HepG2 (cell line): ENCODE data around the gene U2AF2. TPM values are rescaled to one million over a fixed set of nuclear protein-coding genes. Genes with fewer than 3 reads are reported as not detected.

Source experiments
- ATF3 ChIP-seq: sonication (generic); formaldehyde crosslinking; IDR thresholded peaks from 2 replicates; pipeline ENCODE4 v1.4.0; 2020; ENCODE audit warnings: missing genetic modification reagents
- CEBPZ ChIP-seq: IDR thresholded peaks from 2 replicates; pipeline ENCODE4 v1.6.1; 2012; ENCODE audit warnings: low read length, improper control_type of control experiment
- CREB1 ChIP-seq, 2 experiments: fragments of 450-650 bp in 1 of 2; IDR thresholded peaks; 2 replicates each; pipeline ENCODE4 v1.6.1; 2016 to 2017; ENCODE audit warnings: control low read depth in 1 of 2, mild to moderate bottlenecking in 1 of 2, missing compliant biosample characterization in 1 of 2, missing genetic modification characterization in 1 of 2
- E2F5 ChIP-seq: sonication (generic); formaldehyde crosslinking; conservative IDR thresholded peaks from 2 replicates; pipeline ENCODE4 v1.4.0; 2020; ENCODE audit warnings: missing genetic modification reagents
- FOSL2 ChIP-seq: sonication (generic); formaldehyde crosslinking; IDR thresholded peaks from 2 replicates; pipeline ENCODE4 v1.4.0; 2020; ENCODE audit warnings: missing genetic modification reagents
- IRF1 ChIP-seq: sonication (generic); formaldehyde crosslinking; IDR thresholded peaks from 2 replicates; pipeline ENCODE4 v1.4.0; 2020; ENCODE audit warnings: low read depth, mild to moderate bottlenecking, missing genetic modification reagents
- KDM1A ChIP-seq: IDR thresholded peaks from 2 replicates; pipeline ENCODE4 v1.6.1; 2016; ENCODE audit warnings: missing compliant biosample characterization
- KDM5B ChIP-seq: sonication (generic); formaldehyde crosslinking; IDR thresholded peaks from 2 replicates; pipeline ENCODE4 v1.4.0; 2020; ENCODE audit warnings: missing genetic modification reagents, mild to moderate bottlenecking, borderline replicate concordance
- KLF15 ChIP-seq: sonication (generic); formaldehyde crosslinking; IDR thresholded peaks from 2 replicates; pipeline ENCODE4 v1.8.1; 2023; ENCODE audit warnings: borderline replicate concordance, mild to moderate bottlenecking, inconsistent platforms, missing genetic modification reagents, mixed read lengths
- LBX2 ChIP-seq: sonication (generic); formaldehyde crosslinking; IDR thresholded peaks from 2 replicates; pipeline ENCODE4 v1.5.0; 2020; ENCODE audit warnings: missing genetic modification reagents, mild to moderate bottlenecking, borderline replicate concordance
- MAFF ChIP-seq: IDR thresholded peaks from 2 replicates; pipeline ENCODE4 v1.6.1; 2011; ENCODE audit warnings: low read depth, low read length, improper control_type of control experiment
- MTA1 ChIP-seq: sonication (generic); formaldehyde crosslinking; IDR thresholded peaks from 2 replicates; pipeline ENCODE4 v1.4.0; 2020; ENCODE audit warnings: missing genetic modification reagents, mild to moderate bottlenecking, borderline replicate concordance
- MYPOP ChIP-seq: sonication (generic); formaldehyde crosslinking; IDR thresholded peaks from 2 replicates; pipeline ENCODE4 v1.8.1; 2023; ENCODE audit warnings: mild to moderate bottlenecking, moderate library complexity, missing genetic modification reagents
- NFYB ChIP-seq: sonication (generic); formaldehyde crosslinking; IDR thresholded peaks from 2 replicates; pipeline ENCODE4 v1.4.0; 2020; ENCODE audit warnings: missing genetic modification reagents
- PHF5A ChIP-seq: IDR thresholded peaks from one replicate; pipeline ENCODE4 v1.6.1; 2018; ENCODE audit warnings: low read depth, missing genetic modification reagents; ENCODE audit not compliant: unreplicated experiment
- RELA ChIP-seq: sonication (generic); formaldehyde crosslinking; IDR thresholded peaks from 2 replicates; pipeline ENCODE4 v1.4.0; 2020; ENCODE audit warnings: missing genetic modification reagents
- SOX13 ChIP-seq, 3 experiments: fragments of 450-650 bp in 1 of 3; sonication (generic) in 1 of 3; formaldehyde crosslinking in 1 of 3; IDR thresholded peaks in 2 of 3; conservative IDR thresholded peaks in 1 of 3; 2 replicates each; pipeline versions ENCODE4 v1.5.0 to v1.6.1; 2016 to 2020; ENCODE audit warnings: antibody characterized with exemption in 1 of 3, mild to moderate bottlenecking in 1 of 3, missing compliant biosample characterization in 1 of 3, missing genetic modification reagents in 1 of 3, moderate library complexity in 1 of 3
- ZFP36 ChIP-seq: fragments of 150-350 bp; IDR thresholded peaks from 2 replicates; pipeline ENCODE4 v1.6.1; 2018; ENCODE audit warnings: borderline replicate concordance, low read length, low read depth; ENCODE audit not compliant: partially characterized antibody
- ZNF33A ChIP-seq: sonication (generic); formaldehyde crosslinking; IDR thresholded peaks from 2 replicates; pipeline ENCODE4 v1.5.1; 2020; ENCODE audit warnings: missing genetic modification reagents, mild to moderate bottlenecking, moderate library complexity, borderline replicate concordance
- ZNF563 ChIP-seq: sonication (generic); formaldehyde crosslinking; IDR thresholded peaks from 2 replicates; pipeline ENCODE4 v1.8.0; 2022; ENCODE audit warnings: mild to moderate bottlenecking, moderate library complexity, missing genetic modification reagents
- ZSCAN31 ChIP-seq: sonication (generic); formaldehyde crosslinking; IDR thresholded peaks from 2 replicates; pipeline ENCODE4 v1.5.0; 2020; ENCODE audit warnings: low read depth, mild to moderate bottlenecking, missing genetic modification reagents
- polyA plus RNA-seq, 8 experiments: library from polyadenylated mRNA; depleted of rRNA in 3 of 8; stranded (reverse) in 7 of 8; unstranded in 1 of 8; fragments of >200 nt; fragmentation: Illumina TruSeq in 4 of 8; extraction: Trizol in 4 of 8; gene quantifications; 2 replicates each; pipeline versions ENCODE4 v1.2.1 to v1.2.3, GENCODE V29; 2011 to 2016; ENCODE audit warnings: low read depth in 4 of 8, missing spikeins in 1 of 8, mixed read lengths in 1 of 8; ENCODE audit not compliant: insufficient read depth in 1 of 8
- total RNA-seq, 5 experiments: library from RNA; depleted of rRNA; stranded (reverse); fragments of >200 nt; fragmentation: Illumina TruSeq; extraction: Trizol; gene quantifications; 2 replicates each; pipeline ENCODE4 v1.2.3, GENCODE V29; 2016; ENCODE audit warnings: low read depth in 1 of 5

The U2AF2 gene
- total and polyA plus RNA-seq, 2 of the 13 experiments (the other 11 are each of a cell fraction or from before 2014, with no cell fraction given), result 84.3 to 124 TPM

GRCh38 chr19:55647732-55648584 lies 6.9 kb upstream of the U2AF2 start, which contains the start of gene CCDC106 (continued):
- no peak for TF ChIP-seq E2F5 (CRISPR knock-in tag)
- peak; percentile 82 for TF ChIP-seq ZSCAN31 (CRISPR knock-in tag)
- TF ChIP-seq FOSL2 (CRISPR knock-in tag), result no peak
- no peak for TF ChIP-seq MAFF
- peak; percentile 58 for TF ChIP-seq ZNF563
- TF ChIP-seq MTA1 (CRISPR knock-in tag), result peak; percentile 90; the same call in 1 of the 2 replicates
- TF ChIP-seq KDM1A, result no peak
- TF ChIP-seq KLF15 (CRISPR knock-in tag), result no peak
- TF ChIP-seq CEBPZ, result no peak
- TF ChIP-seq LBX2 (CRISPR knock-in tag), result no peak
- TF ChIP-seq ZFP36, result no peak
- TF ChIP-seq SOX13 (IDR thresholded peaks at IDR 0.05), result no peak
- TF ChIP-seq SOX13 (CRISPR knock-in tag; conservative IDR thresholded peaks at IDR 0.05 in 1 of 2, IDR thresholded peaks at IDR 0.05 in 1 of 2), result no peak
- TF ChIP-seq PHF5A (CRISPR knock-in tag), result peak; percentile 25
- no peak for TF ChIP-seq IRF1
- peak; percentile 73; the same call in 1 of the 2 replicates for TF ChIP-seq KDM5B (CRISPR knock-in tag)
- TF ChIP-seq ZNF33A (CRISPR knock-in tag), result no peak
- no peak for TF ChIP-seq MYPOP
- TF ChIP-seq ATF3 (CRISPR knock-in tag), result no peak
- TF ChIP-seq CREB1 (IDR thresholded peaks at IDR 0.05), result no peak
- TF ChIP-seq CREB1 (CRISPR knock-in tag; IDR thresholded peaks at IDR 0.05), result no peak
- no peak for TF ChIP-seq RELA (CRISPR knock-in tag)
- no peak for TF ChIP-seq NFYB (CRISPR knock-in tag)
